NT2/D1 (cell line): ENCODE data around the gene SYT2.

Source experiments
- DNase-seq: peaks from one replicate; pipeline ENCODE4 v3.0.0-alpha.2; 2011; ENCODE audit warnings: low read depth, low spot score
- H3K27me3 ChIP-seq: 2 replicates; pipeline ENCODE4 v1.6.0; 2011; ENCODE audit warnings: mild to moderate bottlenecking; ENCODE audit not compliant: insufficient read length, insufficient read depth
- H3K36me3 ChIP-seq: 2 replicates; pipeline ENCODE4 v1.6.1; 2011; ENCODE audit warnings: mild to moderate bottlenecking, low read length, mixed read lengths; ENCODE audit not compliant: insufficient read depth, insufficient read length
- H3K4me1 ChIP-seq: 2 replicates; pipeline ENCODE4 v1.5.1; 2011; ENCODE audit not compliant: insufficient read depth, insufficient read length
- H3K4me3 ChIP-seq: 2 replicates; pipeline ENCODE4 v1.5.1; 2011; ENCODE audit warnings: low read depth; ENCODE audit not compliant: insufficient read length
- H3K9ac ChIP-seq: 2 replicates; pipeline ENCODE4 v1.6.0; 2011; ENCODE audit warnings: low read depth; ENCODE audit not compliant: insufficient read length
- H3K9me3 ChIP-seq: 2 replicates; pipeline ENCODE4 v1.5.1; 2011; ENCODE audit warnings: mild to moderate bottlenecking, low read length; ENCODE audit not compliant: insufficient read depth
- SUZ12 ChIP-seq: IDR thresholded peaks from 2 replicates; pipeline ENCODE4 v1.6.1; 2011; ENCODE audit not compliant: insufficient read length, insufficient read depth; ENCODE audit errors: extremely low read depth
- YY1 ChIP-seq: IDR thresholded peaks from 2 replicates; pipeline ENCODE4 v1.6.1; 2011; ENCODE audit not compliant: insufficient read length, insufficient read depth
- ZNF274 ChIP-seq: IDR thresholded peaks from 2 replicates; pipeline ENCODE4 v1.6.1; 2011; ENCODE audit warnings: mild to moderate bottlenecking, low read depth, low read length

Gene SYT2

GRCh38 chr1:202648605-202649226 is 61.5 kb downstream of the SYT2 start:
- TF ChIP-seq ZNF274 (no peak), SUZ12 (no peak), YY1 (no peak)
- Histone ChIP-seq H3K4me1 (peaks cover 28% of the 10 kb centered on the region), H3K27me3 (peaks cover 33% of the 10 kb centered on the region), H3K4me3 (no peak overlapping the region), H3K36me3 (no peaks in the 10 kb centered on the region), H3K9me3 (no peaks in the 10 kb centered on the region), H3K9ac (no peak overlapping the region)
- DNase-seq = no peak

DNA sequence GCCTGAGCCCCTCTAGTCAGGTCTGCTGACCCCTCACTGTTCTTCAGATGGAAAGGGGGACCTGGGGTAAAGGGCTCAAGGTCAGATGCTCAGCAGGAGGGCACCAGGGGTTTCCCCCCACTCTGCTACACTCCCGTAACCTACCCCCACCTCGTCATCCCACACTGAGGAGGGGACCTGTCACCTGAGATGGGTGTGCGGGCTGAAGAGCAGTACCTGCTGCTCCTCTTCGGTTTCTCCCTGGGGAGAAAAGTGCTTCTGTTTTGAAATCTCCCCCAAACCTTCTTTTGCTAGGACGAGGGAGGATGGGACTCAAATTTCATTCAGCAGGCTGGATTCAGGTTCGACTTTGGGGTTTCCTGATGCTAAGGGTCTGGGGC is 65.2 kb downstream of the SYT2 start:
- Histone ChIP-seq H3K4me3 (no peak overlapping the region), H3K27me3 (peaks cover 56% of the 10 kb centered on the region), H3K9me3 (no peaks in the 10 kb centered on the region), H3K36me3 (no peaks in the 10 kb centered on the region), H3K4me1 (peaks cover 36% of the 10 kb centered on the region), H3K9ac (no peak overlapping the region)
- TF ChIP-seq SUZ12 (no peak), ZNF274 (no peak), YY1 (no peak)
- no peak for DNase-seq

DNA sequence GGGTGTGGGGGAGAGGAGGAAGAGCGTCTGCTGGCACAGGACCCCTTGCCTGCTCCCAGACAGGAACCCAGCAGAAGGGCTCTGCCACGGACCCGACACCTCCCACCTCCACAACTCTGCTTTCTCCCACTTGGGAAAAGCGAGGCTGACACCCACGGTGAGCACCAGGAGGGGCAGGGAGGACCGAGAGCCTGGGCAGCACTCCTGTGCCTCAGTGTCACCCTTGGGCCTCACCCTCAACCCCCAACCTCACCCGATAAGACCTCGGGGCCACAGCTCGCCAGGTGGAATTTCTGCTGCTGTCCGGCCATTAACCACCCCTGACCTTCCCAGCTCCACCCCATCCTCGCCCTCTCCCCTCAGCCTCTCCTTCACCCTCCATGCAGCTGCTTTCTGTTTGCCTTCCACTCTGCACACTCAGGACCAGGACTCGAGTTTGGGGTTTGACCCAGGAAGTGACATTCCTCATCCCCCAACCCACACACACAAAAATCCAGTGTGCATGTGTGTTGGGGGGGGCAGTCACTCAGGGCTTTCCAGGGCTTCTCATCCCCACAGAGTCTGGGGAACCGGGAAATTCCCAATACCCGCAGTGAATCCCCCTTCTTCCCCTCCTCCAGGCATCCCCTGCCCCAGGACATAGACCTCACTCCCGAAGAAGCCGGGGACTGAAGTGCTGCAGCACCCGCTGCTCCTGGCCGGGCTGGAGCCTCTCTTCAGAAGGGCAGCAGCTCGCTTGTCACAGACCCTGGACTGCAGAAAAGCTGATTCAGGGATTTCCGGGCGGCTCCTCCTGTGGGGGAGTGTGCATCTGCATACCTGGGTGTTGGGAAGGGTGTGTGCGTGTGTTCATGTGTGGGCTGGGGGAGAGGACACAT is 65.8 kb downstream of the SYT2 start:
- H3K27me3 ChIP-seq = peaks cover 56% of the 10 kb centered on the region
- no peak for DNase-seq
- no peaks in the 10 kb centered on the region for H3K36me3 ChIP-seq
- no peaks in the 10 kb centered on the region for H3K9me3 ChIP-seq
- H3K9ac ChIP-seq = peak overlapping the region; percentile 86
- peaks cover 37% of the 10 kb centered on the region for H3K4me1 ChIP-seq
- TF ChIP-seq YY1 (no peak), SUZ12 (no peak), ZNF274 (no peak)
- H3K4me3 ChIP-seq = peak overlapping the region; percentile 63

GRCh38 chr1:202643397-202644218 is 66.6 kb downstream of the SYT2 start:
- Histone ChIP-seq H3K9ac (peak overlapping the region; percentile 88), H3K27me3 (peaks cover 56% of the 10 kb centered on the region), H3K9me3 (no peaks in the 10 kb centered on the region), H3K4me1 (peaks cover 36% of the 10 kb centered on the region), H3K36me3 (no peaks in the 10 kb centered on the region), H3K4me3 (peak overlapping the region; percentile 63)
- DNase-seq = peak; percentile 64
- no peak for TF ChIP-seq SUZ12
- TF ChIP-seq YY1 = no peak
- no peak for TF ChIP-seq ZNF274

- no peaks in the 10 kb centered on the region for H3K36me3 ChIP-seq
- TF ChIP-seq YY1 (no peak), ZNF274 (no peak), SUZ12 (no peak)
- H3K9ac ChIP-seq = peak overlapping the region; percentile 82
- H3K27me3 ChIP-seq = peaks cover 56% of the 10 kb centered on the region
- H3K4me1 ChIP-seq = peaks cover 33% of the 10 kb centered on the region
- peak overlapping the region; percentile 63 for H3K4me3 ChIP-seq
- H3K9me3 ChIP-seq = no peaks in the 10 kb centered on the region
- no peak for DNase-seq
These were observed 67.5 kb downstream of the SYT2 start for GRCh38 chr1:202642619-202643291.

- Histone ChIP-seq H3K9me3 (no peaks in the 10 kb centered on the region), H3K9ac (peak overlapping the region; percentile 82), H3K4me1 (peaks cover 34% of the 10 kb centered on the region), H3K27me3 (peaks cover 56% of the 10 kb centered on the region), H3K36me3 (no peaks in the 10 kb centered on the region), H3K4me3 (peak overlapping the region; percentile 63)
- no peak for DNase-seq
- no peak for TF ChIP-seq YY1
- no peak for TF ChIP-seq ZNF274
These were observed 68.0 kb downstream of the SYT2 start for GRCh38 chr1:202642212-202642611.
